Endothelial cell (in vitro differentiated cells): ENCODE results near the gene MAGI1. TPM values are rescaled to one million over a fixed set of nuclear protein-coding genes. Genes with fewer than 3 reads are reported as not detected.

Experiments
- DNase-seq: peaks from one replicate; pipeline ENCODE4 v3.0.0; 2021; ENCODE audit warnings: low spot score
- H3K27ac Mint-ChIP-seq: one replicate; pipeline ENCODE4 v1.8.0; 2021; ENCODE audit warnings: mixed read lengths, inconsistent platforms; ENCODE audit not compliant: unreplicated experiment
- H3K27me3 Mint-ChIP-seq: one replicate; pipeline ENCODE4 v1.8.0; 2021; ENCODE audit warnings: mild to moderate bottlenecking, moderate library complexity, mixed read lengths, inconsistent platforms; ENCODE audit not compliant: unreplicated experiment
- H3K36me3 Mint-ChIP-seq: one replicate; pipeline ENCODE4 v1.8.0; 2021; ENCODE audit warnings: mild to moderate bottlenecking, low read depth, mixed read lengths, inconsistent platforms; ENCODE audit not compliant: unreplicated experiment
- H3K4me1 Mint-ChIP-seq: one replicate; pipeline ENCODE4 v1.8.0; 2021; ENCODE audit warnings: mild to moderate bottlenecking, mixed read lengths, inconsistent platforms; ENCODE audit not compliant: unreplicated experiment
- H3K4me3 Mint-ChIP-seq: one replicate; pipeline ENCODE4 v1.8.0; 2021; ENCODE audit warnings: mild to moderate bottlenecking, mixed read lengths, inconsistent platforms; ENCODE audit not compliant: unreplicated experiment
- H3K9me3 Mint-ChIP-seq: one replicate; pipeline ENCODE4 v1.8.0; 2021; ENCODE audit warnings: mixed read lengths, inconsistent platforms; ENCODE audit not compliant: unreplicated experiment
- CTCF ChIP-seq: fragments of 200-600 bp; sonication (generic); IDR thresholded peaks from one replicate; pipeline ENCODE4 v1.5.0; 2021; ENCODE audit warnings: antibody characterized with exemption; ENCODE audit not compliant: unreplicated experiment
- total RNA-seq: library from RNA; stranded (reverse); fragmentation: NEBNext Ultra II Directional; extraction: Animal tissue kit (Norgen Biotek cat#: 25700); gene quantifications from one replicate; pipeline ENCODE4 v1.2.1, GENCODE V29; 2021; ENCODE audit not compliant: unreplicated experiment

The MAGI1 gene
- total RNA-seq, 1 donor from 2014 or later: 33.8 TPM

DNA sequence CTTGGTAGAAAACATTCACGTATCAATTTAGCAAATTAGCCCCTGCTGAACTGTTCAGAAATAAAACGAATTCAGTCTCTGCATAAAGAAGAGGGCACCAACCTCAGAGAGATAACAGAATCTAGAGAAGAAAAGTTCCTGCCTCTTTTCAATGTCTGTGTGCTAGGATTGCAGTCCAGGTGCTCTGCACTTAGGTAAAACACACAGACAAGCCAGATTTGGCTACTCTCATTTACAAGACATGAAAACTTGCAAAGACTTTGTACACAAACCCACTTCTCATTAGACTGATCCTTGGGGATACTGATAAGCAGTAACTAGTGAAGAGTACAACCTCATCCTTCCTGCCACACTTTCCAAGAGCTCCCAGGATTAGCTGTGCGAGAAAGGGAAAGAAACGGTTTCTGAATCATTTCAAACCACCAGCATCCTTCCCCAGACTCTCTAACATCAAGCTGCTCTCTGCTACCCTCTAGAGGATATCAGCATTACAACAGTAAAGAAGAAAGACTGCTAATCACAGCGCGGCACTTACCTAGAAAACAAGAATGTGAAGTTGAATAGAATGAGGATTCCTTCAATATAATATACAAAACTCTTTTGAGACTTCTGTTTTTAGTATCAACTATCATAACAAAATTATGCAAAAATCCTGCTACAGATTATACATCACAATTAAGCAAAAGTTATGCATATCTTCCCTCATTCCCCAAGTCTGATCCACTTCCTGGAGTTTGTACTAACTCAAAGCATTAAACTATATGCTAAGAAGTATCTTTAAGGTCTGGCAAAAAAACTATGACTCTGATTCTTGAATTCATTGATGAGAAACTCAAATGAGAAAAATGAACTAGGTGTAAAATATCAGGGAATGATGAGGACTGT lies 306.4 kb downstream of the MAGI1 start:
- H3K9me3 Mint-ChIP-seq: no peaks in the 10 kb centered on the region
- no peak overlapping the region for H3K4me3 Mint-ChIP-seq
- H3K4me1 Mint-ChIP-seq: peaks cover 30% of the 10 kb centered on the region
- H3K27me3 Mint-ChIP-seq: no peaks in the 10 kb centered on the region
- H3K27ac Mint-ChIP-seq: no peak overlapping the region
- no peaks in the 10 kb centered on the region for H3K36me3 Mint-ChIP-seq
- peak; percentile 38 for DNase-seq
- TF ChIP-seq CTCF: peak; percentile 68

GRCh38 chr3:65730449-65730848 lies 308.3 kb downstream of the MAGI1 start:
- no peak overlapping the region for H3K4me3 Mint-ChIP-seq
- no peaks in the 10 kb centered on the region for H3K27me3 Mint-ChIP-seq
- H3K4me1 Mint-ChIP-seq: peaks cover 30% of the 10 kb centered on the region
- no peaks in the 10 kb centered on the region for H3K9me3 Mint-ChIP-seq
- no peak for TF ChIP-seq CTCF
- no peak for DNase-seq
- H3K36me3 Mint-ChIP-seq: no peaks in the 10 kb centered on the region
- no peak overlapping the region for H3K27ac Mint-ChIP-seq

GRCh38 chr3:65729973-65730372 lies 308.7 kb downstream of the MAGI1 start:
- no peaks in the 10 kb centered on the region for H3K36me3 Mint-ChIP-seq

GRCh38 chr3:65729555-65729954 lies 309.2 kb downstream of the MAGI1 start:
- no peak overlapping the region for H3K4me3 Mint-ChIP-seq
- TF ChIP-seq CTCF: no peak
- H3K27me3 Mint-ChIP-seq: no peaks in the 10 kb centered on the region
- H3K36me3 Mint-ChIP-seq: peaks cover 3% of the 10 kb centered on the region
- no peak overlapping the region for H3K27ac Mint-ChIP-seq
- no peak for DNase-seq
- peaks cover 27% of the 10 kb centered on the region for H3K4me1 Mint-ChIP-seq
- H3K9me3 Mint-ChIP-seq: no peaks in the 10 kb centered on the region

More at GRCh38 chr3:65729973-65730372, 308.7 kb downstream of the MAGI1 start:
- no peak for DNase-seq
- Mint-ChIP-seq H3K4me1 (peaks cover 27% of the 10 kb centered on the region), H3K9me3 (no peaks in the 10 kb centered on the region), H3K27me3 (no peaks in the 10 kb centered on the region), H3K27ac (no peak overlapping the region), H3K4me3 (no peak overlapping the region)
- no peak for TF ChIP-seq CTCF

DNA sequence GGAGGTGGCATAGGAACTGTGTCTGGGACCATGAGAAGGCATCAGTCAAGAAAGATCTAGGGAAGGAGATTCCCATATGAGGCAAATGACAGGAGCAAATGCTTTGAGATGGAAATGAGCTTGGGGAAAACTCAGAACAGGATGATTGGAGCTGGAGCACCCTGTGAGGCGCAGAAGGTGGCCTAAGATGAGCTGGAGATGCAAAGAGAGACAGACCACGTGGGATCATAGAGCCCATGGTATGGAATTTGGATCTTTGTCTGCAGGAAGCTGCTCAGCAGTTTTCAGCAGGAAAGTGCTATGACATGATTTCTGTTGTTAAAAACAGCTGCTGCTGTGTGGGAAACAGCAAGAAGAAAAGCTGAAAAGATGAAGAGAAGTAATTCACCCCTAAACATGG lies 310.6 kb downstream of the MAGI1 start:
- no peak overlapping the region for H3K4me3 Mint-ChIP-seq
- peaks cover 19% of the 10 kb centered on the region for H3K4me1 Mint-ChIP-seq
- no peak for TF ChIP-seq CTCF
- H3K27ac Mint-ChIP-seq: no peak overlapping the region
- DNase-seq: no peak
- no peaks in the 10 kb centered on the region for H3K27me3 Mint-ChIP-seq
- peaks cover 5% of the 10 kb centered on the region for H3K36me3 Mint-ChIP-seq
- no peaks in the 10 kb centered on the region for H3K9me3 Mint-ChIP-seq
